Inferior parietal cortex (tissue), 1 donor: ENCODE results near the gene CLCN2.
"Not testable (repeated sequence)": the region's sequence is repeated elsewhere in the genome, so short reads cannot be mapped to it uniquely, and the experiment has no call there.

Experiments
- DNase-seq: peaks from one replicate; pipeline ENCODE4 v3.0.0-alpha.2; 2016; ENCODE audit errors: extremely low spot score

Gene CLCN2

DNA sequence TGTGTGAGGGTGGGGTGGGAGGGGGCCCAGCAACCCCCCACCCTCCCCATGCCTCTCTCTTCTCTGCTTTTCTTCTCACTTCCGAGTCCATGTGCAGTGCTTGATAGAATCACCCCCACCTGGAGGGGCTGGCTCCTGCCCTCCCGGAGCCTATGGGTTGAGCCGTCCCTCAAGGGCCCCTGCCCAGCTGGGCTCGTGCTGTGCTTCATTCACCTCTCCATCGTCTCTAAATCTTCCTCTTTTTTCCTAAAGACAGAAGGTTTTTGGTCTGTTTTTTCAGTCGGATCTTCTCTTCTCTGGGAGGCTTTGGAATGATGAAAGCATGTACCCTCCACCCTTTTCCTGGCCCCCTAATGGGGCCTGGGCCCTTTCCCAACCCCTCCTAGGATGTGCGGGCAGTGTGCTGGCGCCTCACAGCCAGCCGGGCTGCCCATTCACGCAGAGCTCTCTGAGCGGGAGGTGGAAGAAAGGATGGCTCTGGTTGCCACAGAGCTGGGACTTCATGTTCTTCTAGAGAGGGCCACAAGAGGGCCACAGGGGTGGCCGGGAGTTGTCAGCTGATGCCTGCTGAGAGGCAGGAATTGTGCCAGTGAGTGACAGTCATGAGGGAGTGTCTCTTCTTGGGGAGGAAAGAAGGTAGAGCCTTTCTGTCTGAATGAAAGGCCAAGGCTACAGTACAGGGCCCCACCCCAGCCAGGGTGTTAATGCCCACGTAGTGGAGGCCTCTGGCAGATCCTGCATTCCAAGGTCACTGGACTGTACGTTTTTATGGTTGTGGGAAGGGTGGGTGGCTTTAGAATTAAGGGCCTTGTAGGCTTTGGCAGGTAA, 15.9 kb downstream of the CLCN2 start:
- peak; percentile 93 for DNase-seq

GRCh38 chr3:184344579-184345316, 16.7 kb downstream of the CLCN2 start:
- DNase-seq: no peak

- no peak for DNase-seq
Measured at GRCh38 chr3:184343200-184343876, 18.1 kb downstream of the CLCN2 start.

DNA sequence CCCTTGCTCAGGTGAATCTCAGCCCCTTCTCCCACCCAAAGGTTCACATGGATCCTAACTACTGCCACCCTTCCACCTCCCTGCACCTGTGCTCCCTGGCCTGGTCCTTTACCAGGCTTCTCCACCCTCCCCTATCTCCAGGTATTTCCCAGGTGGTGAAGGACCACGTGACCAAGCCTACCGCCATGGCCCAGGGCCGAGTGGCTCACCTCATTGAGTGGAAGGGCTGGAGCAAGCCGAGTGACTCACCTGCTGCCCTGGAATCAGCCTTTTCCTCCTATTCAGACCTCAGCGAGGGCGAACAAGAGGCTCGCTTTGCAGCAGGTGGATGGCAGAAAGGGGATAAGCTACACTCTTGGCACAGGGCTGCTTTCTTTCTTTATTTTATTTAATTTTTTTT, 19.5 kb downstream of the CLCN2 start:
- no peak for DNase-seq

GRCh38 chr3:184339451-184340135, 21.8 kb downstream of the CLCN2 start:
- DNase-seq: not testable (repeated sequence)

DNA sequence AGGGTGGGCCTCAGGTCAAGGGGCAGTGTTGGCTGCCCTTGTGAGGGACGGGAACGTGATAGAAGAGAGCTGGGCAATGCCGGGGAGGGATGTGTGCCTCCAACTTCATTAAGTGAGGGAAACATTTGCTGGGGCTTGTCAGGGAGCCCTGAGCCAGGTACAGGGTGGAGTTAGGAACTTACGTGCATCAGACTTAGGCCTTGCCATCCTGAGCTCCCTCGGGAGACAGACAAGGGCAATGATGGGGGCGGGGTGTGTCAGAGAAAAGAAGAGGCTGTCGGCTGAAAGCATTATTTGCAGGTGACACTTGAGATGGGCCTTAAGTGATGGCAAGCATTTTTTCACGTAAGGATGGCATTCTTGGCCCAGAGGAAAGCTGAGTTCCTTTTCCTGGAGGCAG, 22.4 kb downstream of the CLCN2 start:
- no peak for DNase-seq

GRCh38 chr3:184338511-184338945, 22.9 kb downstream of the CLCN2 start:
- peak; percentile 80 for DNase-seq

DNA sequence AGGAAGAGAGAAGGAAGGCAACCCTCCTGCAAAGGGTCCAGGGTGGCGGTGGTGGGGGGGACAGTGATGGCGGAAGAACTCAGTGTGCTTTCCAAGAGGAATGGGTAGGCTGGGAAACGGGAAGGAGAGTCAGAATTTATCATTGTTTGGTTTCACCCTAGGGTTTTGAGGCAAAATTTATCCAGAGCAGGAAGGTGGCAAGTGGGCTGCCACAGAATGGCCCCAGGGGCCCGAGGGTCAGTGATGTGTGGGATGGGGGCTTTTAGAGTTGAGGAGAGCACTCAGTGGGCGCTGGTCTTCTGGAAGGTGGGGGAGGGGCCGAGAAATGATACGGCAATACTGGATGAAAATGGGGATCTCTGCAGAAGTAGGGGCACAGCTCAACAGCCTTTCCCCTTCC, 23.4 kb downstream of the CLCN2 start:
- no peak for DNase-seq

DNA sequence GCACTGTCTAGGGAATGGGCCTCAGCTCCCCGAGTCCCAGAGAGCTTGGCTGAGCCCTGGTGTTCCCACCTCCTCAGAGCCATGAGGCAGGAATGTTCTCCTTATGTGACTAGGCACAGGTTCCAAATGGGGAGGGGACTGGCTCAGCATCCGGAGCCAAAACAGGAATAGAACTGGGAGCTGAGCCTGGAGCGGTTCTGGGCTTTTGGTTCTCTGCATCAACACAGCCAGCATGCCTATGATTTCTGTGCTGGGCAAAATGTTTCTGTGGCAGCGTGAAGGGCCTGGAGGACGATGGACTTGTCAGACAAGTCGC, 24.0 kb downstream of the CLCN2 start, which contains the start of gene FAM131A:
Gene FAM131A, plus strand, starts transcription at position 202 of the 316 bp plus-strand sequence. Its CDS starts 31 bp downstream, at position 233.
- DNase-seq: peak; percentile 71

- DNase-seq: peak; percentile 85
Measured at GRCh38 chr3:184336547-184337398, 24.6 kb downstream of the CLCN2 start.

GRCh38 chr3:184335661-184336546, 25.5 kb downstream of the CLCN2 start:
- peak; percentile 85 for DNase-seq

DNA sequence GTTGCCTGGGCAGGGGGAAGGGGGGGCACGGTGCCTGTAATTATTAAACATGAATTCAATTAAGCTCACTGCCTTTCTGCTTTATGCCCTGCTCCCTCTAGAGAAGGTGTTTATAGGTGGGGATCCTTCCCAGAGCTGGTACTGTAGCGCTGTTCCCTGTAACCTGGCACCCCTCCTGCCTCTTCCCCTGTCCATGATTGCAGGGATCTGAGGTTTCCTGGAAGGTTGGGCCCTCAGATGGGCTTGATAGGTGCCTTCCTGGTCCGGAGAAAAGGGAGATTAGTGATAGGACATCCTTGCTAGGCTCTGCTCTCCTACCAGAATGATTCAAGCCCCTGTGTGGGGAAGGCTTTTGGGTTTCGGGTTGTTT, 26.1 kb downstream of the CLCN2 start:
- no peak for DNase-seq

DNA sequence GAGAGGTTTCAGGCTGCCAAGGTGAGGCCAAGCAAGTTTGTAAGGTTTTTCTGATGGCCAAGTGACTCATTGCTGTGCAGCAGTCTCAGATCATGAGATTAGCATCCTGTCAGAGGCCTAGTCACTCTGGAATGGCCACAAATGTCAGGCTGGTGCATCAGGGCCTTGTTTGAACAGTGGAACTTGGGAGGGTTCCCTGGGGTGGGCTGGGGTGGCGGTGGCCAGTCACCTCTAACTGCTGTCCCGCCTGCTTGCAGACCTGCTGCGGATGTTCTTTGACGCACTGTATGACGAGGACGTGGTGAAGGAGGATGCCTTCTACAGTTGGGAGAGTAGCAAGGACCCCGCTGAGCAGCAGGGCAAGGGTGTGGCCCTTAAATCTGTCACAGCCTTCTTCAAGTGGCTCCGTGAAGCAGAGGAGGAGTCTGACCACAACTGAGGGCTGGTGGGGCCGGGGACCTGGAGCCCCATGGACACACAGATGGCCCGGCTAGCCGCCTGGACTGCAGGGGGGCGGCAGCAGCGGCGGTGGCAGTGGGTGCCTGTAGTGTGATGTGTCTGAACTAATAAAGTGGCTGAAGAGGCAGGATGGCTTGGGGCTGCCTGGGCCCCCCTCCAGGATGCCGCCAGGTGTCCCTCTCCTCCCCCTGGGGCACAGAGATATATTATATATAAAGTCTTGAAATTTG, 26.8 kb downstream of the CLCN2 start:
- no peak for DNase-seq

- DNase-seq: no peak
Measured at GRCh38 chr3:184333700-184334099, 27.7 kb downstream of the CLCN2 start.

- no peak for DNase-seq
Measured at GRCh38 chr3:184333190-184333589, 28.2 kb downstream of the CLCN2 start.

- DNase-seq: no peak
Measured at GRCh38 chr3:184332370-184333090, 28.9 kb downstream of the CLCN2 start.

- no peak for DNase-seq
Measured at GRCh38 chr3:184328516-184328915, 32.9 kb downstream of the CLCN2 start.

DNA sequence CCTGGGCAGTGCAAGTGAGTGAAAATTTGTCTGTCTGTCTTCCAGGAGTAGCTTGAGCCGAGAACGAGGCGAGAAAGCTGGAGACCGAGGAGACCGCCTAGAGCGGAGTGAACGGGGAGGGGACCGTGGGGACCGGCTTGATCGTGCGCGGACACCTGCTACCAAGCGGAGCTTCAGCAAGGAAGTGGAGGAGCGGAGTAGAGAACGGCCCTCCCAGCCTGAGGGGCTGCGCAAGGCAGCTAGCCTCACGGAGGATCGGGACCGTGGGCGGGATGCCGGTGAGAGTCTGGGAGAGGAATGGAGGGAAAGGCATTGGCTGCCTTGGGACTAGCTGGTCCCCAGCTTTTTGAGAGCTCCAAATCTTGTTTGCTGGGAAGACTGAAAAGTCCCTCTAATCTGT, 34.2 kb downstream of the CLCN2 start:
- DNase-seq: no peak
